ENCODE data around the gene LMAN2L.

DNA sequence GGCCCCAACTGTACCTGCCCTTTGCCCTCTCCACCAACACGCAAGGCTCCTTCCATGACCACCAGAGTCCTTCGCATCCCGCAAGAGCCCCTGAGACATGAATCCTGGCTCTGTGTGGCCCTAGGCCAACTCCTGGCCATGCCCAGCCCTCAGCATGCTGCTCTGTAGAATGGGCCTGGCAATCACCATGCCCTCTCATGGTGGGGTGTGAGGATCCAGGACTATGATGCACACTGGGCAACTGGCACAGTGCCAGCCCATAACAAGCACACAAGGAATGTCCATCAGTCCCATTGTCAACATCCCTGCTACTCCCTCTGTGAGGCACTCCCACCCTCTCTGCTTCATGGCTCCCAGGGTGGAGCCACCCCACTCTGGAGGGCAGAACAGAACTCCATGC is 52.6 kb downstream of the LMAN2L start:
- TF ChIP-seq GATA2 (IDR thresholded peaks at IDR 0.05; ENCODE audit: low read depth, low read length) (no peak), GATA3 (IDR thresholded peaks at IDR 0.05; ENCODE audit: low read depth, low read length) (no peak)

Data from SH-SY5Y (cell line).